Activated CD4-positive, alpha-beta T cell treated with anti-CD3 and anti-CD28 coated beads, Interleukin-2, amount 50 U/mL, for 4 hours (primary cell): Measurements from ENCODE around the gene ASCL1.

Experiments
- DNase-seq, 2 experiments: peaks; one replicate each; pipeline ENCODE4 v3.0.0-alpha.2; 2020

Gene ASCL1

GRCh38 chr12:102957339-102958050 is at the start of gene ASCL1:
ASCL1 (plus strand) TSS chr12:102957674; CDS start chr12:102958245, 571 bp downstream.
- DNase-seq: no peak

GRCh38 chr12:102907918-102908317 is 49.6 kb upstream of the ASCL1 start:
- no peak for DNase-seq

GRCh38 chr12:102910137-102910536 is 47.3 kb upstream of the ASCL1 start:
- DNase-seq: no peak

GRCh38 chr12:102910792-102911191 is 46.7 kb upstream of the ASCL1 start:
- DNase-seq: no peak

GRCh38 chr12:102911320-102911719 is 46.2 kb upstream of the ASCL1 start:
- no peak for DNase-seq

- DNase-seq: no peak
Observed at GRCh38 chr12:102912258-102912657, 45.2 kb upstream of the ASCL1 start.

- DNase-seq: no peak
Observed at GRCh38 chr12:102913453-102914226, 43.8 kb upstream of the ASCL1 start.

- DNase-seq: no peak
Observed at GRCh38 chr12:102916252-102917025, 41.0 kb upstream of the ASCL1 start.

- DNase-seq: no peak
Observed at GRCh38 chr12:102917026-102917787, 40.3 kb upstream of the ASCL1 start, which contains the start of gene PAH. PAH (minus strand) TSS chr12:102917244; CDS start chr12:102917130, 114 bp downstream.

- no peak for DNase-seq
Observed at GRCh38 chr12:102918840-102919239, 38.6 kb upstream of the ASCL1 start.

GRCh38 chr12:102920271-102920670 is 37.2 kb upstream of the ASCL1 start:
- no peak for DNase-seq

- no peak for DNase-seq
Observed at GRCh38 chr12:102921240-102921639, 36.2 kb upstream of the ASCL1 start.

- no peak for DNase-seq
Observed at GRCh38 chr12:102927220-102927619, 30.3 kb upstream of the ASCL1 start.

GRCh38 chr12:102933168-102933567 is 24.3 kb upstream of the ASCL1 start:
- DNase-seq: no peak

GRCh38 chr12:102939059-102939458 is 18.4 kb upstream of the ASCL1 start:
- no peak for DNase-seq

- no peak for DNase-seq
Observed at GRCh38 chr12:102939670-102940222, 17.7 kb upstream of the ASCL1 start.

- DNase-seq: no peak
Observed at GRCh38 chr12:102946042-102946441, 11.4 kb upstream of the ASCL1 start.

- DNase-seq: peak; percentile 28 to 43
Observed at GRCh38 chr12:102948941-102949352, 8.5 kb upstream of the ASCL1 start.

- DNase-seq: no peak
Observed at GRCh38 chr12:102950107-102950949, 7.1 kb upstream of the ASCL1 start.

GRCh38 chr12:102950950-102951619 is 6.4 kb upstream of the ASCL1 start:
- DNase-seq: no peak

GRCh38 chr12:102951841-102952240 is 5.6 kb upstream of the ASCL1 start:
- no peak for DNase-seq
